GM12875 (cell line): ENCODE data around the gene LAPTM5.

Experiments
- H3K4me3 ChIP-seq: one replicate; pipeline ENCODE4 v1.5.1; 2011; ENCODE audit warnings: low read depth, low read length, control low read depth
- TF ChIP-seq, protein P1 (sequence below): IDR thresholded peaks from 2 replicates; pipeline ENCODE4 v1.5.1; 2011; ENCODE audit warnings: low read depth, mild to moderate bottlenecking, control low read depth, inconsistent platforms, low read length, moderate library complexity, borderline replicate concordance; ENCODE audit not compliant: insufficient read depth

The LAPTM5 gene

DNA sequence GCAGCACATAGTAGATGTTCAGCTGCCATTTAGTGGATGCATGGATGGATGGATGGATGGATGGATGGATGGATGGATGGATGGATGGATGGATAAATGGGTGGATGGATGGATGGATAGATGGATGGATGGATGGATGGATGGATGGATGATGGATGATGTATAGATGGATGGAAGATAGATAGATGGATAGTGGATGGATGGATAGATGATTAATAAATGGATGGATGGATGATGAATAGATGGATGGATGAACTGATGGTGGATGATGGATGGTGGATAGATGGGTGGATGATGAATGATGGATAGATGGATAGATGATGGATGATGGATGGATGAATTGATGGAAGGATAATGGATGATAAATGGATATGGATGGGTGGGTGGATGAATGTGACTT lies 54.8 kb downstream of the LAPTM5 start:
- TF ChIP-seq, protein P1, sequence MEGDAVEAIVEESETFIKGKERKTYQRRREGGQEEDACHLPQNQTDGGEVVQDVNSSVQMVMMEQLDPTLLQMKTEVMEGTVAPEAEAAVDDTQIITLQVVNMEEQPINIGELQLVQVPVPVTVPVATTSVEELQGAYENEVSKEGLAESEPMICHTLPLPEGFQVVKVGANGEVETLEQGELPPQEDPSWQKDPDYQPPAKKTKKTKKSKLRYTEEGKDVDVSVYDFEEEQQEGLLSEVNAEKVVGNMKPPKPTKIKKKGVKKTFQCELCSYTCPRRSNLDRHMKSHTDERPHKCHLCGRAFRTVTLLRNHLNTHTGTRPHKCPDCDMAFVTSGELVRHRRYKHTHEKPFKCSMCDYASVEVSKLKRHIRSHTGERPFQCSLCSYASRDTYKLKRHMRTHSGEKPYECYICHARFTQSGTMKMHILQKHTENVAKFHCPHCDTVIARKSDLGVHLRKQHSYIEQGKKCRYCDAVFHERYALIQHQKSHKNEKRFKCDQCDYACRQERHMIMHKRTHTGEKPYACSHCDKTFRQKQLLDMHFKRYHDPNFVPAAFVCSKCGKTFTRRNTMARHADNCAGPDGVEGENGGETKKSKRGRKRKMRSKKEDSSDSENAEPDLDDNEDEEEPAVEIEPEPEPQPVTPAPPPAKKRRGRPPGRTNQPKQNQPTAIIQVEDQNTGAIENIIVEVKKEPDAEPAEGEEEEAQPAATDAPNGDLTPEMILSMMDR = no peak
- H3K4me3 ChIP-seq = no peak overlapping the region

DNA sequence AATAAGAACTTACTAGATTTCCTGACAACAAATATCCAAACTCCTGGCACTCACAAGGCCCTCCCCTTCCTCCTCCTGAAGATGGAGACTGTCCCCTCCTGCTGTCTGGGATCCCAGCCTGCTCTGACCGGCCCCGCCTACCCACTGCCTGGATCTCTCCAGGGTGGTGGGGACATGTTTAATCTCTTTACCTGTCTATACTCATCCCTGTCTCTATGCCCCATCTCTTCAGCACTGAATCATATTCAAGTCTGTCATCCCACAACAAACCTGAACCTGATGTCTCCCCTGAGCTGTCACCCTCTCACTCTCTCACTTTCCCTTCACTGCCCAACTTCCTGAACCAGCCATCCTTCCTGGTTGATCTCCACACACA lies 56.3 kb downstream of the LAPTM5 start:
- H3K4me3 ChIP-seq = no peak overlapping the region
- TF ChIP-seq, protein P1 = no peak

DNA sequence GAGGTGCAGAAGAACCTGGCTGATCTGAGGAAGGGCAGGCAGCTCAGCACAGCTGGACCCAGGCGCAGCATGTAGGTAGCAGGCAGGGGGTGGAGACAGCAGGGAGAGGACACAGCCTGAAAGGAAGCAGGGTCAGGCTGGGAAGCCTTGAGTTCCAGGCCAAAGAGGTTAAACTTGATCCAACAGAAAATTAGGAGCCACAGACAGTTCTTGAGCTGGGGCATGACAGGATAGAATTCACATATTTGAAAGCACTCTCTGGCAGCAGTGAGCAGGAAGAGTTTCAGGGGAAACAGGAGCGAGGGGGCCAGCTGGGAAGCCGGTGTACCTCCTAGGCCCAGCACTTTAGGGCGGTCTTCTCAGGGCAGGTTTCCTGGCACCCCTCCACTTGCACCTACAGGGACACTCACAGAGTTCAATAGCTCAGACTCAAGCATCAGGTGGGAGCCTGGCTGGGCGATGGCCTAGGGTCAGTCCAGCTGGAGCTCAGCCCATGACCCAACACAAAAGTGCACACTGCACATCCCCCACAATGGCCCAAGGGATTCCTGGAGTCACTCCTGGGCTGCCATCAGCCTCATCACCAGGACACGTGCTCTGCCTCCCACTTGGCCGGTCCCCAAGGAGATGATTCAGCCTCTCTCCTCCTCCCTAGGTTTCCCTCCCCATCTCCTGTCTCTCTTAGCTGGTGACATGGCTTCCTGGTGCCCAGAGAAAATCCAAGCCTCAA lies 56.9 kb downstream of the LAPTM5 start:
- TF ChIP-seq, protein P1 = no peak

DNA sequence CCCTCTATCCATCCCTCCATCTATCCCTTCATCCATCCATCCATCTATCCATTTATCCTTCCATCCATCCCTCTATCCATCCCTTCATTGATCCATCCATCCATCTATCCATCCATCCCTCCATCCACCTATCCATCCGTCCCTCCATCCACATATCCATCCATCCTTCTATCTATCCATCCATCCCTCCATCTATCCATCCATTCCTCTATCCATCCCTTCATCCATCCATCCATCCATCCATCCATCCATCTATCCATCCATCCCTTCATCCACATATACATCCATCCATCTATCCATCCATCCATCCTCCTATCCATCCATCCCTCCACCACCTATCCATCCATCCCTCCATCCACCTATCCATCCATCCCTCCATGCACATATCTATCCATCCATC lies 57.8 kb downstream of the LAPTM5 start:
- TF ChIP-seq, protein P1 = no peak
- H3K4me3 ChIP-seq = no peak overlapping the region

More for the DNA sequence above, 56.9 kb downstream of the LAPTM5 start:
- H3K4me3 ChIP-seq = no peak overlapping the region

DNA sequence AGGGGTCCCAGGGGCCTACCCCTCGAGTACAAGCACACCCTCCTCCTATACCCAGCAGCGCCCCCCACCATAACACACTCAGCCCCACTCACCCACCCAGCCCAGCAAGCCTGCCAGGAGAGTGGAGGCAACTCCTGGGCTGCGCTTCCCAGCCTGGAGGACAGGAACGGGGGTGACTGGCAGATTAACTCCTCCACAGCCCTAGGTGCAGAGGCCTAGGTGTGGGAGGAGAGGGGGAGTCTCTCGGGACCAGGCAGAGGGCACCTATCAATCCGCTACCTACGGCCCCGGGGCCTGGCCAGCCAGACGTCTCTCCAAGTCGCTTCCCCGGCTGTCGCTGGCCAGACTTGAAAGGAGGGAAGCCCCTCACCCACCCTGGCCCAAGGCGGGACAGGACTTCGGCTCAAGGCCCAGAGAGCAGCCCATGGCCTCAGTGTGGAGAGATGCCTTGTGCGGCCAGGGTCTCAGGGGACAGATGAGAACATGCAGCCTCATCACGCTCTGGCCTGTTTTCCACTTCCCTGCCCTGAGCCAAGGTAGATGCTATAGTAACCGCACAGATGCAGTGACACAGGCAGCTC lies 59.1 kb downstream of the LAPTM5 start:
- TF ChIP-seq, protein P1 = no peak
- no peak overlapping the region for H3K4me3 ChIP-seq

DNA sequence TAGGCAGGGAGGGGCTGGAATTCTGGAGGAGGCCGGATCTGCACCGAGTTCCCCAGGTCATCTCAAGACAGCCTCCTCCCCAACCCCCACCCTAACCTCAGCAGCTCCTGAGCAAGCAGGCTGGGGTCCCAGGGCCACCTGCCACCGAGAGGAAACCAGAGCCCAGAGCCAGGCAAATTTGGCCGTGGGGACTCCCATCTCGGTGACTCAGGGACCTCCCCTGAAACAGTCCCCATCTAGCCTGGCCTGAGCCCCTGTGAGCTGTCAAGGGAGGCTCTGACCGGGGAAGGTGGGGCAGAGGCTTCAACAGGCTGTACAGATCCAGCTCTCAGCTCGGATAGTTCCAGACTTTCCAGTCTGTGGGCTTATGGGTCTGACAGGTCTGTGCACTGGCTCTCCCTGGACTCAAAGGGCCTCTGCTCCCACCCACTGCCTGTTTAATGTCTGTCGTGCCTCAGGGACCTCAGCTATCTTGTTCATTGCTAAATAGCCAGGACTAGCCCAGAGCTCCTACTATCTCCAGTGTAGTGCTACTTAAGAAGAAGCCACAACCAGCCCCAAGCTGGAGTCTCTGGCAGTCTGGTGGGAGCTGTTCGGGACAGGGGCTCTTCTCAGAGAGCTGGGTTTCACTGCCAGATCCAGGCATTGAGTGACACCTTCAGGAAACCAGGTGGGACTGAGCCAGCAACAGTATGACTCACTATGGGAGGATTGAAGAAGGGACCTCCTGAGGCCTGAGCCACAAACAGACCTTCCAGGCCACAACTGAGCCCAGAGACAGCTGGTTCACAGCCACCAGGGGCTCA lies 59.8 kb downstream of the LAPTM5 start:
- H3K4me3 ChIP-seq = no peak overlapping the region
- TF ChIP-seq, protein P1 = 0 out of 2 replicates have a peak, but pooled peaks have one; percentile 1

DNA sequence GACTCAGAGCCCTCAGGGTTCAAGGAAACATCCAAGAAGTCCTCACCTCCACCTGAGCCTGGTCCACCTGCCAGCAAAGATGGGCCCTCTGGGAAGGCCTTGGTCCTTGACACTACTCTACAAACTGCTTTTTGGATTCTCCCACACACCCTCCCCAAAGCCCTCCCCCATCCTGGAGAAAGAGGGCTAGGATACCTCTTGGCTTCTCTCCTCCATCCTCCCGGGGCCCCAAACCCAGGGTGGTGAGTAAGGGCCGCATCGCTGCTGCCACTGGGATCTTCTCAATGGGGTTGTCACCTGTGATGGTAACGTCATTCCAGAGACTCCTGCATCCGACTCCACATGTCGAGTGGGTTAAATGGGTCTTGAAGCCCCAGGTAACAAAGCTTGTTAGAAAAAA lies 60.7 kb downstream of the LAPTM5 start:
- TF ChIP-seq, protein P1 = no peak
- H3K4me3 ChIP-seq = no peak overlapping the region
